ENCODE data around the gene CPTP. TPM values are rescaled to one million over a fixed set of nuclear protein-coding genes. Genes with fewer than 3 reads are reported as not detected.

The CPTP gene
- total RNA-seq, 2 donors from 2014 or later: 35.8 to 54.0 TPM

- WGBS: 86% methylated on average over 34 of the region's 46 CpGs
- Histone ChIP-seq H3K4me3 (no peak overlapping the region), H3K27me3 (replicated peaks; ENCODE audit: insufficient read depth) (peaks cover 3% of the 10 kb centered on the region), H3K36me3 (no peaks in the 10 kb centered on the region), H3K4me1 (replicated peaks) (peaks cover 4% of the 10 kb centered on the region), H3K27ac (no peak overlapping the region), H3K9me3 (no peaks in the 10 kb centered on the region)
- no peak for DNase-seq (ENCODE audit: low spot score)
- intact Hi-C loops (cut with DNase I): no loop called here
- no peak for TF ChIP-seq POLR2A (IDR thresholded peaks at IDR 0.05)
Measured at GRCh38 chr1:1287288-1288110, 37.1 kb upstream of the CPTP start.

- peak; percentile 47 for DNase-seq (ENCODE audit: low spot score)
- TF ChIP-seq POLR2AphosphoS5 (IDR thresholded peaks at IDR 0.05) (no peak), CTCF (IDR thresholded peaks at IDR 0.05) (peak in 3 of 4 experiments; percentile 47 to 78 (median 70))
- no peak overlapping the region for H3K4me3 ChIP-seq
- H3K36me3 ChIP-seq: no peaks in the 10 kb centered on the region
- 65% methylated on average over 15 of the region's 15 CpGs for WGBS
- H3K4me1 ChIP-seq (replicated peaks): peaks cover 4% of the 10 kb centered on the region
- no peak overlapping the region for H3K27ac ChIP-seq
- H3K27me3 ChIP-seq (replicated peaks; ENCODE audit: insufficient read depth): no peaks in the 10 kb centered on the region
- H3K9me3 ChIP-seq: no peaks in the 10 kb centered on the region
- intact Hi-C loops (cut with DNase I): no loop called here
Measured at GRCh38 chr1:1290238-1290731, 34.3 kb upstream of the CPTP start.

- TF ChIP-seq CTCF (IDR thresholded peaks at IDR 0.05) (no peak), POLR2A (IDR thresholded peaks at IDR 0.05) (no peak), POLR2AphosphoS5 (IDR thresholded peaks at IDR 0.05) (no peak)
- Histone ChIP-seq H3K36me3 (no peaks in the 10 kb centered on the region), H3K27me3 (replicated peaks; ENCODE audit: insufficient read depth) (no peaks in the 10 kb centered on the region), H3K4me3 (no peak overlapping the region), H3K4me1 (replicated peaks) (peaks cover 4% of the 10 kb centered on the region), H3K27ac (no peak overlapping the region), H3K9me3 (no peaks in the 10 kb centered on the region)
- intact Hi-C loops (cut with DNase I): no loop called here
- DNase-seq (ENCODE audit: low spot score): no peak
- 28% methylated on average over 25 of the region's 28 CpGs for WGBS
Measured at GRCh38 chr1:1291023-1291528, 33.5 kb upstream of the CPTP start.

DNA sequence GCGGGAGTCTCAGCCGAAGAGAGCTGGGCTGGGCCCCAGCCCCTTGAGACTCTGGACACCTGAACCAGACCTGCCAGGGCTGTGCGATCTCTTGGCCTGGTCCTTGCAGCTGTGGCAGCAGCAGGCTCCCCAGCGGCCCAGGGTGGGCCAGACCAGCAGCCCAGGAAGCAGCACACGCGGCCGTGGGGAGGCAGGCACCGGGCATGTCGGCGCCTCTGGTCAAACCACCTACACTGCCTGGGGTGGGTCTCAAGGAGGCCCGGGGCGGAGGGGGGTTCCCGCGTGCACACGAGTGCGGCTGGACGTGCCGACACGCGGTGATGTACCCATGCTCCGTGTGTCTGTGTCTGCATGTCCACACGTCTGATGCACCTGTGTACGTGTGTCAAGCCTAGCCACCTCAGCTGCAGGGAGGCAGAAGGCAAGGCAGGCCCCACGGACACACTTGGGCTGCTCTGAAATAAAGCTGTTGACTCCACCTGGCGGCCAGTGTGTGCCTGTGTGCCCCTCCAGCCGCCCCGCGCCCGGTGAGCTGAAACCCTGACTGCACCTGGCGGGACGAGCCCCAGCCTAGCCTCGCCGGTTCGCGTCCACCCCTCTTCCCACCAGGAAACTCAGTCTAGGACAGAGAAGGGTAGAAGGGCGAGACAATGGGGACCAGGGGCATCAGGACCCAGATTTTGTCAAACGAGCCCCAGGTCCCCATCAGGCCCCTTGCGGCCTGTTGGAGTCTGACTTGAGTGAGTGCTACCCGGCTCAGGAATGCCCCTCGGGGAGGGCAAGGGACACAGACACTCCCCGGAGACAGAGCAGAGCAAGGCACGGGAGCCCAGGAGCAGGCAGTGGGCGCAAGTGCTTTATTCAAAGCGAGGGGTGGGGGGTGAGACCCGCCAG is 32.8 kb upstream of the CPTP start:
- Histone ChIP-seq H3K36me3 (no peaks in the 10 kb centered on the region), H3K9me3 (no peaks in the 10 kb centered on the region), H3K27ac (no peak overlapping the region), H3K27me3 (replicated peaks; ENCODE audit: insufficient read depth) (no peaks in the 10 kb centered on the region), H3K4me3 (no peak overlapping the region), H3K4me1 (replicated peaks) (peaks cover 4% of the 10 kb centered on the region)
- WGBS: 52% methylated on average over 39 of the region's 45 CpGs
- intact Hi-C loops (cut with DNase I): loop anchor here (1.0 kb wide), 1 partner anchor 169 kb away; no protein-coding TSS in a partner anchor
- DNase-seq (ENCODE audit: low spot score): peak; percentile 86
- no peak for TF ChIP-seq POLR2A (IDR thresholded peaks at IDR 0.05)
- TF ChIP-seq POLR2AphosphoS5 (IDR thresholded peaks at IDR 0.05): peak; percentile 18
- TF ChIP-seq CTCF (IDR thresholded peaks at IDR 0.05): peak; percentile 58 to 94 (median 78)

- H3K4me3 ChIP-seq: no peak overlapping the region
- intact Hi-C loops (cut with DNase I): loop anchor here (1.0 kb wide), 1 partner anchor 170 kb away; no protein-coding TSS in a partner anchor
- WGBS: 90% methylated on average over 9 of the region's 9 CpGs
- H3K27me3 ChIP-seq (replicated peaks; ENCODE audit: insufficient read depth): no peaks in the 10 kb centered on the region
- no peak for DNase-seq (ENCODE audit: low spot score)
- peaks cover 4% of the 10 kb centered on the region for H3K4me1 ChIP-seq (replicated peaks)
- H3K27ac ChIP-seq: no peak overlapping the region
- no peaks in the 10 kb centered on the region for H3K9me3 ChIP-seq
- no peaks in the 10 kb centered on the region for H3K36me3 ChIP-seq
- TF ChIP-seq POLR2AphosphoS5 (IDR thresholded peaks at IDR 0.05) (no peak), CTCF (IDR thresholded peaks at IDR 0.05) (no peak), POLR2A (IDR thresholded peaks at IDR 0.05) (no peak)
Measured at GRCh38 chr1:1292442-1292779, 32.2 kb upstream of the CPTP start.

All from prostate gland (tissue), 2 donors.